Smooth muscle cell (in vitro differentiated cells): ENCODE data around the gene CYP2W1. TPM values are rescaled to one million over a fixed set of nuclear protein-coding genes. Genes with fewer than 3 reads are reported as not detected.
"Not testable (repeated sequence)": the region's sequence is repeated elsewhere in the genome, so short reads cannot be mapped to it uniquely, and the experiment has no call there.

Source experiments
- DNase-seq: peaks from one replicate; lab custom pipeline; 2025; ENCODE audit not compliant: unreplicated experiment; lab: John Stamatoyannopoulos, UW
- H2AFZ ChIP-seq: fragments of 200-600 bp; sonication (generic); 2 replicates; pipeline ENCODE4 v1.6.0; 2016; ENCODE audit warnings: antibody characterized with exemption, low read depth, mild to moderate bottlenecking
- H3F3A ChIP-seq: fragments of 200-600 bp; sonication (generic); 2 replicates; pipeline ENCODE4 v1.6.0; 2017; ENCODE audit warnings: antibody characterized with exemption, low read depth
- H3K27ac ChIP-seq: fragments of 200-600 bp; sonication (generic); 2 replicates; pipeline ENCODE4 v1.5.1; 2016; ENCODE audit warnings: low read depth, mild to moderate bottlenecking
- H3K27me3 ChIP-seq: fragments of 200-600 bp; sonication (generic); 2 replicates; pipeline ENCODE4 v1.6.1; 2016; ENCODE audit warnings: low read depth, mild to moderate bottlenecking
- H3K36me3 ChIP-seq: fragments of 200-600 bp; sonication (generic); 2 replicates; pipeline ENCODE4 v1.5.1; 2016; ENCODE audit warnings: low read depth
- H3K4me1 ChIP-seq: fragments of 200-600 bp; sonication (generic); 2 replicates; pipeline ENCODE4 v1.5.1; 2016; ENCODE audit warnings: low read depth
- H3K4me2 ChIP-seq: fragments of 200-600 bp; sonication (generic); 2 replicates; pipeline ENCODE4 v1.6.0; 2016; ENCODE audit warnings: mild to moderate bottlenecking
- H3K4me3 ChIP-seq: fragments of 200-600 bp; sonication (generic); 2 replicates; pipeline ENCODE4 v1.5.1; 2016; ENCODE audit warnings: mild to moderate bottlenecking
- H3K79me2 ChIP-seq: fragments of 200-600 bp; sonication (generic); 2 replicates; pipeline ENCODE4 v1.6.0; 2016; ENCODE audit warnings: low read depth, mild to moderate bottlenecking
- H3K9ac ChIP-seq: fragments of 200-600 bp; sonication (generic); 2 replicates; pipeline ENCODE4 v1.6.0; 2016; ENCODE audit warnings: low read depth
- H3K9me3 ChIP-seq: fragments of 200-600 bp; sonication (generic); replicated peaks from 2 replicates; pipeline ENCODE4 v1.5.1; 2016; ENCODE audit warnings: low read depth
- H4K20me1 ChIP-seq: fragments of 200-600 bp; sonication (generic); 2 replicates; pipeline ENCODE4 v1.6.0; 2016; ENCODE audit warnings: low read depth
- WGBS: methylation state at CpG from one replicate; pipeline ENCODE4 v1.1.7; 2016; ENCODE audit warnings: low lambda C conversion rate; 5-methylcytosine and 5-hydroxymethylcytosine counted together
- polyA plus RNA-seq: library from polyadenylated mRNA; unstranded; fragments of >200 nt; fragmentation: Nextera tagmentation; extraction: Ambion mirVana; gene quantifications from 2 replicates; pipeline ENCODE4 v1.2.1, GENCODE V29; 2016
- total RNA-seq: library from RNA; depleted of rRNA; stranded (reverse); fragments of >200 nt; gene quantifications from 2 replicates; pipeline ENCODE4 v1.2.3, GENCODE V29; 2014
- TF ChIP-seq, protein P1 (sequence below): fragments of 200-600 bp; sonication (generic); IDR thresholded peaks from 2 replicates; pipeline ENCODE4 v1.5.1; 2017; ENCODE audit warnings: borderline replicate concordance, mild to moderate bottlenecking, antibody characterized with exemption; ENCODE audit not compliant: insufficient read depth, poor library complexity, severe bottlenecking

CYP2W1 gene
- total and polyA plus RNA-seq, 2 experiments from 2014 or later: not detected

- no peaks in the 10 kb centered on the region for H3K36me3 ChIP-seq
These were observed 24.5 kb upstream of the CYP2W1 start for GRCh38 chr7:958221-959200.

DNA sequence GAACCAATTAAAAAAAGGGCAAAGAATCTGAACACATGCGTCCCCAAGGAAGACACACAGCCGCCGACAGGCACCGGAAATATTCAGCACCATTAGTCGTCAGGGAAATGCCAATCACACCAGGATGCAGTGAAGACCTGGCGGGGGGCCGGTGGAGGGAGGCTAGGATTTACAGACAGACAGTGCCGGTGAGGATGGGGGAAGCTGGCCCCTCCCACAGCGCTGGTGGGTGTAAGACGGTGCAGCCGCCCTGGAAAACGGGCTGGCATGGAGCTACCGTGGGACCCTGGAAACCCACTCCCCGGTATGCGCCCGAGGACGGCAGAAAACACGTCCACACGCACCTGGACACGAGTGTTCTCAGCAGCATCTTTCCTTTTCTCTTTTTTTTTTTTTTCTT lies 23.7 kb upstream of the CYP2W1 start:
- Histone ChIP-seq H3K4me1 (no peaks in the 10 kb centered on the region), H3K79me2 (no peaks in the 10 kb centered on the region), H3K9ac (no peak overlapping the region), H4K20me1 (peaks cover 11% of the 10 kb centered on the region), H3K36me3 (no peaks in the 10 kb centered on the region), H3K4me2 (no peak overlapping the region), H2AFZ (no peak overlapping the region), H3F3A (no peaks in the 10 kb centered on the region), H3K27me3 (peaks cover 14% of the 10 kb centered on the region), H3K27ac (no peak overlapping the region), H3K9me3 (no peaks in the 10 kb centered on the region), H3K4me3 (no peak overlapping the region)
- 86% methylated on average over 20 of the region's 20 CpGs for WGBS
- TF ChIP-seq, protein P1, sequence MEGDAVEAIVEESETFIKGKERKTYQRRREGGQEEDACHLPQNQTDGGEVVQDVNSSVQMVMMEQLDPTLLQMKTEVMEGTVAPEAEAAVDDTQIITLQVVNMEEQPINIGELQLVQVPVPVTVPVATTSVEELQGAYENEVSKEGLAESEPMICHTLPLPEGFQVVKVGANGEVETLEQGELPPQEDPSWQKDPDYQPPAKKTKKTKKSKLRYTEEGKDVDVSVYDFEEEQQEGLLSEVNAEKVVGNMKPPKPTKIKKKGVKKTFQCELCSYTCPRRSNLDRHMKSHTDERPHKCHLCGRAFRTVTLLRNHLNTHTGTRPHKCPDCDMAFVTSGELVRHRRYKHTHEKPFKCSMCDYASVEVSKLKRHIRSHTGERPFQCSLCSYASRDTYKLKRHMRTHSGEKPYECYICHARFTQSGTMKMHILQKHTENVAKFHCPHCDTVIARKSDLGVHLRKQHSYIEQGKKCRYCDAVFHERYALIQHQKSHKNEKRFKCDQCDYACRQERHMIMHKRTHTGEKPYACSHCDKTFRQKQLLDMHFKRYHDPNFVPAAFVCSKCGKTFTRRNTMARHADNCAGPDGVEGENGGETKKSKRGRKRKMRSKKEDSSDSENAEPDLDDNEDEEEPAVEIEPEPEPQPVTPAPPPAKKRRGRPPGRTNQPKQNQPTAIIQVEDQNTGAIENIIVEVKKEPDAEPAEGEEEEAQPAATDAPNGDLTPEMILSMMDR: no peak
- no peak for DNase-seq

More at GRCh38 chr7:958221-959200, 24.5 kb upstream of the CYP2W1 start:
- H3K27ac ChIP-seq: no peak overlapping the region
- no peaks in the 10 kb centered on the region for H3F3A ChIP-seq
- H2AFZ ChIP-seq: no peak overlapping the region
- 95% methylated on average over 36 of the region's 36 CpGs for WGBS
- peaks cover 19% of the 10 kb centered on the region for H3K27me3 ChIP-seq
- H3K9ac ChIP-seq: no peak overlapping the region
- no peaks in the 10 kb centered on the region for H3K79me2 ChIP-seq
- no peak overlapping the region for H3K4me2 ChIP-seq
- no peak overlapping the region for H3K4me3 ChIP-seq
- H3K9me3 ChIP-seq: no peaks in the 10 kb centered on the region
- peaks cover 11% of the 10 kb centered on the region for H4K20me1 ChIP-seq
- TF ChIP-seq, protein P1: no peak
- no peak for DNase-seq
- no peaks in the 10 kb centered on the region for H3K4me1 ChIP-seq

GRCh38 chr7:959740-960139 lies 23.2 kb upstream of the CYP2W1 start:
- not testable (repeated sequence) for H3F3A ChIP-seq, H3K4me2 ChIP-seq, H3K36me3 ChIP-seq, H3K4me3 ChIP-seq, DNase-seq, H3K4me1 ChIP-seq, H3K79me2 ChIP-seq, H3K9me3 ChIP-seq, H3K27ac ChIP-seq, H3K9ac ChIP-seq, H2AFZ ChIP-seq
- Histone ChIP-seq H4K20me1 (peaks cover 15% of the 10 kb centered on the region), H3K27me3 (peaks cover 14% of the 10 kb centered on the region)
- 96% methylated on average over 10 of the region's 10 CpGs for WGBS

GRCh38 chr7:960269-960871 lies 22.6 kb upstream of the CYP2W1 start:
- Histone ChIP-seq H3K9ac (no peak overlapping the region), H4K20me1 (peaks cover 15% of the 10 kb centered on the region), H3F3A (no peaks in the 10 kb centered on the region), H3K9me3 (no peaks in the 10 kb centered on the region), H3K27ac (no peak overlapping the region), H3K27me3 (peaks cover 7% of the 10 kb centered on the region), H3K4me2 (no peak overlapping the region), H2AFZ (no peak overlapping the region), H3K4me1 (no peaks in the 10 kb centered on the region), H3K36me3 (no peaks in the 10 kb centered on the region), H3K4me3 (no peak overlapping the region), H3K79me2 (no peaks in the 10 kb centered on the region)
- no peak for DNase-seq
- TF ChIP-seq, protein P1: no peak
- 64% methylated on average over 30 of the region's 31 CpGs for WGBS

GRCh38 chr7:960972-961371 lies 22.0 kb upstream of the CYP2W1 start:
- not testable (repeated sequence) for H2AFZ ChIP-seq, DNase-seq, H3K27ac ChIP-seq, H3K36me3 ChIP-seq, H3K9ac ChIP-seq, H3K4me1 ChIP-seq, H3K4me3 ChIP-seq, H3K4me2 ChIP-seq, H3K9me3 ChIP-seq, H3K27me3 ChIP-seq, H3F3A ChIP-seq, H3K79me2 ChIP-seq
- peaks cover 19% of the 10 kb centered on the region for H4K20me1 ChIP-seq
- 65% methylated on average over 13 of the region's 13 CpGs for WGBS
